ENCODE data around the gene AKR1C8.

Gene AKR1C8

GRCh38 chr10:5135581-5135980 is 49.4 kb downstream of the AKR1C8 start:
- TF ChIP-seq CTCF (IDR thresholded peaks at IDR 0.05), result no peak

DNA sequence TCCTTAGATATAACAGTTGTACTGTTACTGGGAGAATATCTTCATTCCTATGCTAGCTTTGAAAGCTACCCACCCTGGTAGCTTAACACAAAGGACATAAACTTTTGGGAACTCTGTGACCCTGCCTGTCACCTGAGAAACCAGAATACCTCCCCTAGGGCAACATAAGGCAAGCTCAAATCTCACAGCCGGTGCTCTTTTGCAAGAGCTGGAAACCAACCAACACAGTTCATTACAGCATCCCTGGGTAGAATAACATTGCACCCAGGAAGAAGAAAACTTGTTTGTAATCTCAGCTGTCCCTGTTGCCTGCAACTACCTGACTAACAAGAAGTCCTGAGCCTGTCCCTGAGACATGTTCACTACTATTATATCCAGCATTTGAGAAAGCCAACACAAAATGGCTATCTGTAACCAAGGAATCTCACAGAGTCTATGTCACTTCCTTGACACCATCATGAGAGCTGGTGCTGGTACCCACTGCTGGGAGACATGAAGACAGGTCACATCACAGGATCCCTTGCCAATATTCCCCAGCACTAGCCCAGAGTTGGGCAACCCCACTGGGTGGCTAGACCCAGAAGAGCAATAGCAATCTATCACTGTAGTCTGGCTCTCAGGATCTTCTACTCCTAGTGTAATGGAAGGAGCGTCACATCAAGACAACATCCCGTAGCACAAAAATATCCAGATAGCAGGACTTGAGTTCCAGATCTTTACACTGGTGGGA is 59.5 kb downstream of the AKR1C8 start:
- no peak for TF ChIP-seq CTCF (IDR thresholded peaks at IDR 0.05)

DNA sequence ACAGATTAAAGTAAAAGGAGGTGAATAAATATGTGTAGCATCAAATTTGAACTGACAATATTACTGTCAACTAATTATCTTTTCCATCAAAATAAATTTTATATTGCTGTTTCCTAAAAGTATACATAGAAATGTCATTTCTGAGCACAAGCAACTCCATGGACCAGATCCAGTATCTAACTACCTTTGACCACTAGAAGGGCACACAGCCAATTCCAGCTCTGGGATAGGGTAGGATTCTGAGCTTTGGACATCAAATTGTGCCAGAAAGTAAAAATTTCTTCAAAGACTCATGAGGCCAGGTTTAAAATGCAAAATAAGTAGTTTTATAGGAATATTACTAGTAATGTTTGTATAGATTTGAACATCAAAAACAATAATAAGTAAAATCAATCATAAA is 61.1 kb downstream of the AKR1C8 start:
- TF ChIP-seq CTCF (IDR thresholded peaks at IDR 0.05), result no peak

DNA sequence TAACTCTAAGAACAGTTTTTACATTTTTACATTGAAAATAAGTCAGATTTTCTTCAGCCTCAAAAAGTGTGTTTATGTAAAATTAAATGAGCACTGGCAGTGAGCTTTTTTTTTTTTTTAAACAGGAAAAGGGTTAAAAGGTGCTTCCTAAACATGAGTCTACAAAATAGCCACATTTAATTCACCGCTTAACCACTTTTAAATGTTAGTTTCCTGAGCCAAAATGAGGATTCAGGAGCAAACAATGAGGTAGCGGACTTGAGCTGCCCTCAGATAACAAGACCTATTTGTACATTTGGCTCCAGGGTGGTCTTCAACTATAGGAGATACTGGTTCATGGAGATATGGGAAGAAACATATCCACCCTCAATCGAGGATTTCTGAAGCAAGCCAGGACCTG is 67.9 kb downstream of the AKR1C8 start:
- TF ChIP-seq CTCF (IDR thresholded peaks at IDR 0.05), result no peak

- no peak for TF ChIP-seq CTCF (IDR thresholded peaks at IDR 0.05)
Measured at GRCh38 chr10:5116621-5117020, 68.3 kb downstream of the AKR1C8 start.

DNA sequence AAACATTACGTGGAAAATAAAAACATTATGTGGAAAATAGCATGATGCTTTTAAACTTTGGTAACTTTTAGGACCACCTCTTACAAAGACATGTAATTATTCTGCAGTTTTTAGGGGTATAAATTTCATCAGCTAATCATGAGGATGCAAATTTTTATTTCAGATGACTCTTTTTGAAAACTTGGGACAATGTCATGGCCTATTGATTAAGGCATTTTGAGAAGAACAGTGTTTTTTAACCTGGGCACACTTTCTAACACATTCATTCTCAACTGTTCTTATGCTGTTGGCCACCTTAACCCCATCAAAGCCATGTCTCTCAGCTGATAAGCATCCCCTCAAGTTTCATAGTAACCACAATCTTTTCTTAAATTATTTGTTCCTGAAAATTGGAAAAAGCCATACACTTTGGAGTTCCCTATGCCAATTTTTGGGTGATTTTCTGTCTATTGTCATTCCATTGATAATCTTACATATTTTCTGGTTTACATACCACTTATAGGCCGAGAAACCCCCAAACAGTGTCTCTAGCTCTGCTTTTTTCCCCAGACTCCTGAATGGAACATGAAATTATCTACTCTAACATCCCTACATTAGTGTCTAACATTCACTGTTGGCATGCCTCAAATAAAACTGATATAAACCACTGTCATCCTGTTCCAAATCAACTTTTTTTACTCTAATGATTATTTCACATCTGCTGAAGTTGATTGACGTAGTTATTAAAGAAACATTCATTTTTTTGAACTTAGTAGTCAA is 76.1 kb downstream of the AKR1C8 start:
- TF ChIP-seq CTCF (IDR thresholded peaks at IDR 0.05), result no peak

- no peak for TF ChIP-seq CTCF (IDR thresholded peaks at IDR 0.05)
Measured at GRCh38 chr10:5107860-5108526, 77.0 kb downstream of the AKR1C8 start.

Data from LNCAP (cell line).